Panc1 (cell line): ENCODE measurements around the gene SDC3. TPM values are rescaled to one million over a fixed set of nuclear protein-coding genes. Genes with fewer than 3 reads are reported as not detected.
A peak's percentile ranks its signal among the peaks of the same experiment; 100 is the strongest.
"Not testable (repeated sequence)": the region's sequence is repeated elsewhere in the genome, so short reads cannot be mapped to it uniquely, and the experiment has no call there.

ENCODE experiments used
- ATAC-seq: fragments of 200-7000 bp; cut with Tn5 transposase; 2 replicates; pipeline ENCODE4 v1.9.1; 2020; ENCODE audit warnings: mild to moderate bottlenecking, moderate library complexity
- BruUV-seq: library from RNA; stranded (reverse); fragments of 400-500 nt; replicated peaks from 2 replicates; lab custom pipeline; 2021; lab: Mats Ljungman, UMichigan
- CTCF ChIA-PET: fragments of 300-600 bp; sonication (Branson Sonifier 250); formaldehyde crosslinking; loops from one replicate; lab custom pipeline; 2022; ENCODE audit warnings: antibody characterized with exemption; lab: Charles Lee
- POLR2A ChIA-PET: fragments of 300-600 bp; sonication (Branson Sonifier 250); formaldehyde crosslinking; loops from one replicate; lab custom pipeline; 2022; ENCODE audit warnings: antibody characterized with exemption; lab: Charles Lee
- DNase-seq: peaks from one replicate; pipeline ENCODE4 v3.0.0-alpha.2; 2010; ENCODE audit warnings: low read depth, low spot score
- H3K27ac ChIP-seq: 2 replicates; pipeline ENCODE4 v1.5.1; 2011; ENCODE audit warnings: mild to moderate bottlenecking, low read length, inconsistent platforms
- H3K27me3 ChIP-seq: fragments of 200-500 bp; sonication (Bioruptor generic); 2 replicates; pipeline ENCODE4 v1.6.0; 2014; ENCODE audit warnings: low read length, inconsistent platforms; ENCODE audit not compliant: control insufficient read depth, insufficient read depth
- H3K36me3 ChIP-seq: fragments of 200-500 bp; sonication (Bioruptor generic); 2 replicates; pipeline ENCODE4 v1.5.1; 2014; ENCODE audit warnings: inconsistent platforms, mild to moderate bottlenecking, low read length, moderate library complexity; ENCODE audit not compliant: control insufficient read depth, insufficient read depth
- H3K4me1 ChIP-seq: 2 replicates; pipeline ENCODE4 v1.5.1; 2011; ENCODE audit warnings: inconsistent platforms, mild to moderate bottlenecking, low read length, moderate library complexity; ENCODE audit not compliant: control insufficient read depth, insufficient read depth
- H3K4me3 ChIP-seq, 2 experiments: 2 replicates each; pipeline ENCODE4 v1.5.1; 2011 to 2012; ENCODE audit warnings: low read depth in 2 of 2, low read length in 2 of 2, mild to moderate bottlenecking in 2 of 2, inconsistent platforms in 1 of 2, moderate library complexity in 1 of 2
- H3K9me3 ChIP-seq: fragments of 200-500 bp; sonication (Bioruptor generic); 2 replicates; pipeline ENCODE4 v1.5.1; 2014; ENCODE audit warnings: low read depth, mild to moderate bottlenecking, inconsistent platforms, low read length, moderate library complexity; ENCODE audit not compliant: control insufficient read depth, insufficient read depth
- POLR2AphosphoS5 ChIP-seq: IDR thresholded peaks from 2 replicates; pipeline ENCODE4 v1.6.1; 2012; ENCODE audit warnings: mild to moderate bottlenecking, low read depth, low read length, moderate library complexity
- REST ChIP-seq, 2 experiments: IDR thresholded peaks; 2 replicates each; pipeline ENCODE4 v1.6.1; 2011 to 2012; ENCODE audit warnings: low read depth in 2 of 2, control low read depth in 1 of 2, low read length in 1 of 2, mild to moderate bottlenecking in 1 of 2, moderate library complexity in 1 of 2; ENCODE audit not compliant: insufficient read depth in 1 of 2
- SIN3A ChIP-seq: IDR thresholded peaks from 2 replicates; pipeline ENCODE4 v1.6.1; 2012; ENCODE audit warnings: low read depth, mild to moderate bottlenecking, low read length, moderate library complexity, borderline replicate concordance; ENCODE audit not compliant: insufficient read depth
- TCF7L2 ChIP-seq: IDR thresholded peaks from 2 replicates; pipeline ENCODE4 v1.6.1; 2011; ENCODE audit warnings: mild to moderate bottlenecking, low read depth, low read length, inconsistent platforms
- in situ Hi-C: cut with HindIII; loops from 2 replicates; pipeline ENCODE4 v1.10.0; 2016; ENCODE audit warnings: low sequenced_read_pairs, low pct_unique_long_range_greater_than_20kb
- intact Hi-C: fragments of 100-400 bp; cut with micrococcal nuclease; formaldehyde crosslinking; loops from one replicate; pipeline ENCODE4 v1.10.0; 2022; ENCODE audit not compliant: unreplicated experiment
- total RNA-seq: library from RNA; stranded (reverse); gene quantifications from one replicate; pipeline ENCODE4 v1.2.1, GENCODE V29; 2021; ENCODE audit not compliant: unreplicated experiment
- TF ChIP-seq, protein P1 (sequence below): fragments of 450-650 bp; IDR thresholded peaks from 2 replicates; pipeline ENCODE4 v1.5.1; 2017; ENCODE audit warnings: mild to moderate bottlenecking

The SDC3 gene
- total RNA-seq, 1 experiment from 2014 or later: 36.1 TPM

- H3K9me3 ChIP-seq, H3K4me3 ChIP-seq, DNase-seq, CTCF ChIA-PET, POLR2A ChIA-PET, BruUV-seq, in situ Hi-C loops, H3K4me1 ChIP-seq, H3K27ac ChIP-seq, H3K27me3 ChIP-seq, ATAC-seq, intact Hi-C loops: not testable (repeated sequence)
- H3K36me3 ChIP-seq: peaks cover 55% of the 10 kb centered on the region
Measured at GRCh38 chr1:30949487-30949838, 40.9 kb upstream of the SDC3 start.

DNA sequence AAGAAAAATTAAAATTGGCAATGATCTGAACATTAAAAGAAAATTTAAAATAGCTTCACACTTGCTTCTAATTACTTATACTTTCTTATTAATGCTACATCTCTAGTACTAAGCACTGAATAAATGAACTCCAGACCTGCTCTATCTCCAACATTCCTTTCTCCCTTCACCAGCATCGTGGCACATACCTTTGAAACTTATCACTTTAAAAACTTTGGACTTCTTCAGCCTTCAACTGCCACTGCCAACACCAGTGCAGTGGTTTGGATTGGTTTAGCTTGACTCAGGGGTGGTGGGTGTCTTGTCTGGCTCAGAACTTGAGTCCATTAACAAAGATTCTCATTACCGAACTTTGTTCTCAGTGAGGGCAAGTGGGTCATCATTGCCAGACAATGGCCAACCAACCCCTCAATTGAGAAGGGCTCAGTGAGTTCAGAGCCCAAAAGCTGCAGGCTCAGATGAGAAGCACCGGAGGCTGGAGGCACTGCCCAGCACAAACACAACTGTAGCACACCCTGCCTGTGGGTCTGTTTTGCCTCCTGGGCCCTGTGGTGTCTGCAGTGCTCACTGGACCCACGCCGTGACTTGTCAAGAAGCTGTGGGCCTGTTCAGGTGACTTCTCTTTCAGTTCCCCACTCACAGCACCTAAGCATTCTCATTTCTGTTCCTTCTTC is 40.4 kb upstream of the SDC3 start:
- in situ Hi-C loops, DNase-seq, H3K4me3 ChIP-seq, intact Hi-C loops, POLR2A ChIA-PET, H3K4me1 ChIP-seq, H3K9me3 ChIP-seq, H3K27me3 ChIP-seq, H3K27ac ChIP-seq, CTCF ChIA-PET: not testable (repeated sequence)
- peaks cover 50% of the 10 kb centered on the region for H3K36me3 ChIP-seq
- ATAC-seq: 0 out of 2 replicates have a peak, but pooled peaks have one; percentile 28
- TSS peak; percentile 49 for BruUV-seq

- Histone ChIP-seq H3K9me3 (no peaks in the 10 kb centered on the region), H3K27me3 (no peaks in the 10 kb centered on the region), H3K27ac (no peak overlapping the region), H3K36me3 (peaks cover 48% of the 10 kb centered on the region), H3K4me1 (no peaks in the 10 kb centered on the region), H3K4me3 (no peak overlapping the region)
- no peak for ATAC-seq
- TF ChIP-seq, protein P1, sequence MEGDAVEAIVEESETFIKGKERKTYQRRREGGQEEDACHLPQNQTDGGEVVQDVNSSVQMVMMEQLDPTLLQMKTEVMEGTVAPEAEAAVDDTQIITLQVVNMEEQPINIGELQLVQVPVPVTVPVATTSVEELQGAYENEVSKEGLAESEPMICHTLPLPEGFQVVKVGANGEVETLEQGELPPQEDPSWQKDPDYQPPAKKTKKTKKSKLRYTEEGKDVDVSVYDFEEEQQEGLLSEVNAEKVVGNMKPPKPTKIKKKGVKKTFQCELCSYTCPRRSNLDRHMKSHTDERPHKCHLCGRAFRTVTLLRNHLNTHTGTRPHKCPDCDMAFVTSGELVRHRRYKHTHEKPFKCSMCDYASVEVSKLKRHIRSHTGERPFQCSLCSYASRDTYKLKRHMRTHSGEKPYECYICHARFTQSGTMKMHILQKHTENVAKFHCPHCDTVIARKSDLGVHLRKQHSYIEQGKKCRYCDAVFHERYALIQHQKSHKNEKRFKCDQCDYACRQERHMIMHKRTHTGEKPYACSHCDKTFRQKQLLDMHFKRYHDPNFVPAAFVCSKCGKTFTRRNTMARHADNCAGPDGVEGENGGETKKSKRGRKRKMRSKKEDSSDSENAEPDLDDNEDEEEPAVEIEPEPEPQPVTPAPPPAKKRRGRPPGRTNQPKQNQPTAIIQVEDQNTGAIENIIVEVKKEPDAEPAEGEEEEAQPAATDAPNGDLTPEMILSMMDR: no peak
- TF ChIP-seq SIN3A (no peak), TCF7L2 (no peak), POLR2AphosphoS5 (no peak), REST (IDR thresholded peaks at IDR 0.05; ENCODE audit: insufficient read depth in 1 of 2, low read depth in 2 of 2, low read length in 1 of 2) (no peak)
- ChIA-PET POLR2A (no interaction called here), CTCF (no interaction called here)
- no TSS peak for BruUV-seq
- intact Hi-C loops: no loop called here
- in situ Hi-C loops: no loop called here
- DNase-seq: no peak
Measured at GRCh38 chr1:30948278-30948677, 39.7 kb upstream of the SDC3 start.
